GM18517 (cell line): ENCODE data around the gene OTX1.
"Not testable (repeated sequence)": the region's sequence is repeated elsewhere in the genome, so short reads cannot be mapped to it uniquely, and the experiment has no call there.

ENCODE experiments used
- ATAC-seq: cut with Tn5 transposase; IDR thresholded peaks from one replicate; pipeline ENCODE4 v1.9.1; 2021; ENCODE audit warnings: mild to moderate bottlenecking, moderate library complexity; ENCODE audit not compliant: unreplicated experiment

OTX1 gene

GRCh38 chr2:63050334-63051041 lies at the start of gene OTX1:
Gene OTX1, plus strand, starts transcription at chr2:63050830. Its CDS starts 2,161 bp downstream, at chr2:63052991.
- ATAC-seq = peak; percentile 65

DNA sequence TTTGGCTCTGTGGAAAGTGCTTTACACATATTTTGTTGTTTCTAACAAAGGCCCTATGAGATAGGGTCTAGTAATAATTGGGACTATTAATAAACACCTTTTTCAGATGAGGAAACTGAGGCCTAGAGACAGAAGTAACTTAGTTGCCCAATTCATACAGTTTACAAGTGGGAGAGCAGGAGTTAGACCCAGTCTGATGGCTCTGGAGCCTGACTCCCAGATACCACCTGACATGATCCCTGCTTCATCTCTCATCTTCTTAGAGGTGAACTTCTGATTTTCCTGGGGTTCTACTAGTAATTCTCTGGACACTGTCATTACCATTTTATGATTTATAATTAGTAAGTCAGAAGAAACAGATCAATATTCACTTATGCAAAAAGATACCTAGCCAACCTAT lies 49.1 kb upstream of the OTX1 start:
- ATAC-seq = no peak

GRCh38 chr2:63003351-63003750 lies 47.3 kb upstream of the OTX1 start:
- ATAC-seq = no peak

- no peak for ATAC-seq
Measured at GRCh38 chr2:63007813-63008458, 42.7 kb upstream of the OTX1 start.

DNA sequence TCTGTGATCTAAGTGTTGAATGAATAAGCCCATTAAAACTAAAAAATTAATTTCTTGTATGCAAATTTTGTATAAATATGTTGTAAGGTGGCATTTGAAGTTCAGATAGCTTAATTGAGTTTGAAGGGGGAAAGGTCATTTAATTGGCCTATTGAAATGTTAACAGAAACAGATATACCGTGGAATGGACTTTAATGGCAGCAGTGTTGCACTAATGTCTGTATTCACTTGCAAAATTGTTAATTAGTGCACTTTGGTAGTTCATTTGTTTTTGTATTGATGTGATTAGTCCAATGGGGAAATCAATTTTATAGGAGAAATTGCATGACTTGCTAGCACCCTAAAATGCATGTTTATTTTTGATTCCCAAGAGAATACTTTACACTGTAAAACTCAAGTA lies 41.8 kb upstream of the OTX1 start:
- no peak for ATAC-seq

DNA sequence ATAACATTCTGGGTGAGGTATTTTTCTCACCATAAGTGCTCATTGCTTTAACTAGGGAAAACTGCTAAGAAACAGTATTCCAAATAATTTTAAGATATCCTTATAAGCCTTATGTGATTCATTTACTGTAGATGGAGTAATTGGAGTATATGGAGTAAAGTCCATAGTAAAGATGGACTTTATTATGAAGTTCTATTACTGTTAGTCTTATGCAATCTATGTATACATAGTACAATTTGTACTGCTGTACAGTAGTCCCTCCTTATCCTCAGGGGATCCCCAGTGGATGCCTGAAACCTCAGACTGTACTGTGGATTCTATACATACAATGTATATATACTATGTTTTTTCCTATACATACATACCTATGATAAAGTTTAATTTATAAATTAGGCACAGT lies 41.1 kb upstream of the OTX1 start:
- no peak for ATAC-seq

- ATAC-seq = no peak
Measured at GRCh38 chr2:63012541-63012940, 38.1 kb upstream of the OTX1 start.

DNA sequence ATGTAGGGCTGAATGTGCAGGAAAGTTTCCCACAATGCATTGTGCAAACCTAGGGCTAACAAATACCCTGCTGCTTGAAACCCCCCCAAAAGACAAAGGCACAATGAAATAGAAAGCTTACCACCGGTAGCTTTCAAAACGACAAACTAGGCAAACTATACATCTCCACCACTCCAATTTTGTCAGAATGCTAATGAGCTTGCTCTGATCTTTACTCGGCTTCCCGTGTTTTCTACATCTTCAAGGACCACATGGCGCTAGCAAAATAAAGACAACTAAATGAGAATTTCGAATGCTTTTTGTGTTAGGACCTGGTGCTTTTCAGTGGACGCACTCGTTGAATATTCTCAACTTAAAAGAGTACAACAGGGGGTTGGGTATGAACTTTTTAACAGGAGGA lies 37.2 kb upstream of the OTX1 start:
- ATAC-seq = no peak

GRCh38 chr2:63015389-63015788 lies 35.2 kb upstream of the OTX1 start:
- no peak for ATAC-seq

DNA sequence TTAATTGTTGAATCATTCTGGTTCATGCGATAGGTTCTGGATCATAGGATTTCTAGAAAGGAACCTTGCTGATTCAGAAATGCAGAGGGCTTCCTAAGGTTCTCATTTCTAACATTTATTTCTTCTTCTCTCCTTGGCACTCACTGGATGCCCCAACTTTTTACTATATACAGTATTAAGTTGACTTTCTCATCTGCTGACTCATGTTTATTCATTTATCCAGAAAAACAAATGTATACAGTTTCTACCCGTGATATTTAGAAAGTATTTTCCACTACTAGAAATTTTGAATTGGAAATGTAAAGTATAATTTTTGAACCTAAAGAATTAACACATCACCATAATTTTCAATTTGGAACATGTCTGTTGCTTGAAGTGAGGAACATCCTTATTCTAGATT lies 32.2 kb upstream of the OTX1 start:
- ATAC-seq = no peak

DNA sequence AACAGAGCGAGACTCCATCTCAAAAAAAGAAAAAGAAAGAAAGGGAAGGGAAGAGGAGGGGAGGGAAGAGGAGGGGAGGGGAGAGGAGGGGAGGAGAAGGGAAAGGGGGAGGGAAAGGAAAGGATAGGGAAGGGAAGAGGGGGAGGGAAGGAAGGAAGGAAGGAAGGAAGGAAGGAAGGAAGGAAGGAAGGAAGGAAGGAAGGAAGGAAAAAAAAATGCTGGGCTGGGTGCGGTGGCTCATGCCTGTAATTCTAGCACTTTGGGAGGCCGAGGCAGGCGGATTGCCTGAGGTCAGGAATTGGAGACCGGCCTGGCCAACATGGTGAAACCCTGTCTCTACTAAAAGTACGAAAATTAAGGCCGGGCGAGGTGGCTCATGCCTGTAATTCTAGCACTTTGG lies 30.9 kb upstream of the OTX1 start:
- not testable (repeated sequence) for ATAC-seq

DNA sequence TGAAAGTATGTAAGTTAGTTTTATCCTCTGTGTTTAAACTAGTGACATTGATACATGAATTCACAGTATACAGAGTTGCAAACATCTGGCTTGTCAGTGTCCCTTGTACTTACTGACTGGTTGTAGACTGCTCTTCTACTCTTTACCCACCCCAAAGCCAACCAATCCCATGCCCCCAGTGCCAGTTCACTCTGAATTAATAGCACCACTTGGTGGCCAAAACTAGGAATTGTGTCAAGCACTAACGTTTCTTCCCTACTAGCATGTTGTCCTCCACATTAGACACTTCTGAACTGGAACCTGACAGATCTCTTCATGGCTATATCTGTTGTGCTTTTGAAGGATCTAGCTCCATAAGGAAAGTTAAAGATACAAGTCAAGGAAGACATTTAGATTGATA lies 27.2 kb upstream of the OTX1 start:
- ATAC-seq = no peak

DNA sequence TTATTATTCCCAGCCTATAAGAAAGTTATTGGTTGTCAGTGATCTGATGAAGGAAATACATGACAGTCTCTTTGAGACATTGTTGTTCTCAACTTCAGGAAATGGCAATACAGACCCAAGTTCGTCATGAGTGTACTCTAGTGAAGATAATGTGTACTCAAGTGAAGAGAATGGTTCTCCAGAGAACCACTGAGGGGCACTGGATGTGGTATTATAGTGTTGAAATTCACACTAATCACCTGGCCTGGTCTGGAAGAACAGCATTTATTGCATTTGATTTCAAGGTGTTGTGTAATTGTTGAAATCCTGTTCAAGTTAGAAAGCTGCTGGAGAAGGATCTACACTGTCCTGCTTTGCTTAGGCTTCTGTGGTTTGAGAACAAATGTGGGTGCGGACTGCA lies 23.4 kb upstream of the OTX1 start:
- no peak for ATAC-seq

GRCh38 chr2:63029058-63029457 lies 21.6 kb upstream of the OTX1 start:
- ATAC-seq = no peak

- ATAC-seq = no peak
Measured at GRCh38 chr2:63034526-63034925, 16.1 kb upstream of the OTX1 start.

- ATAC-seq = no peak
Measured at GRCh38 chr2:63035169-63035568, 15.5 kb upstream of the OTX1 start.

GRCh38 chr2:63035660-63036059 lies 15.0 kb upstream of the OTX1 start:
- no peak for ATAC-seq

DNA sequence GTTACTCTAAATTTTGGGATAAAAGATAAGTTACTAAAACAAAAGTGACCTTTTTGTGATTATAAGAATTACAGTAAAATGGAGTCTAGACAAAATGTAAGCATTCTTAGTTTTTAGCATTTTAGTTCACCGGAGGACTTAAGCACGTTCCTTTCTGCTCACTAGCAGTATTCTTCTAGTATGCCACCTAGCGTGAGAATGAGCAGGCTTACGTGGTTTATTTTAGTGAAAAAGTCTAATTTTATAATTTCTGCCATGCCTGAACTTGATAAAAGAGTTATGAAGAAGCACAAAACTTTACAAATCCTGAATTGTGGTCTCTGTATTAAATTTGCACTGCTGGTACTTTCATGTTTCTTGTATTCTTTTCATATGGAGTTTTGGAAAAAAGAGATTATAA lies 12.6 kb upstream of the OTX1 start:
- no peak for ATAC-seq

GRCh38 chr2:63040586-63040985 lies 10.0 kb upstream of the OTX1 start:
- ATAC-seq = no peak

DNA sequence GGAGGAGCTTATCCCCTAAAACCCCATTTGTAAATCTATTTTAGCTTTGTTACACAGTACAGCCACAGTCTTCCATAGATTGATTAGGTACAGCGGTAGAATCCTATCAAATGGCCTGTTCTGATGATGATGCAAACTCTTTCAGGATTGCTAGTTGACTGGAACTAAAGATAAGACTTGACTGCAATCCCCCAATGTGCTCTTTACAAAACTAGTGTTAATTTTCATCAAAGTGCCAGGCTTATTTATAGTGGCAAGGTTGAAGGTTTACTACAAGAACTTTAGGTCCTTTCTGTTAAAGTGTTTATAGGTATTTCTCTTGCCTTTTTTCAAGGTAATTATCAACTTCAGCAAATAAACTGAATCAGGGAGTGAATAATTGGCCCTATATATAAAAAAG lies 9.0 kb upstream of the OTX1 start:
- no peak for ATAC-seq

- no peak for ATAC-seq
Measured at GRCh38 chr2:63044362-63045327, 6.0 kb upstream of the OTX1 start.

GRCh38 chr2:63046552-63046951 lies 4.1 kb upstream of the OTX1 start:
- no peak for ATAC-seq
